ENCODE measurements around the gene SLC17A1. TPM values are rescaled to one million over a fixed set of nuclear protein-coding genes. Genes with fewer than 3 reads are reported as not detected.

The SLC17A1 gene
- total RNA-seq, 1 donor from 2014 or later, result not detected

DNA sequence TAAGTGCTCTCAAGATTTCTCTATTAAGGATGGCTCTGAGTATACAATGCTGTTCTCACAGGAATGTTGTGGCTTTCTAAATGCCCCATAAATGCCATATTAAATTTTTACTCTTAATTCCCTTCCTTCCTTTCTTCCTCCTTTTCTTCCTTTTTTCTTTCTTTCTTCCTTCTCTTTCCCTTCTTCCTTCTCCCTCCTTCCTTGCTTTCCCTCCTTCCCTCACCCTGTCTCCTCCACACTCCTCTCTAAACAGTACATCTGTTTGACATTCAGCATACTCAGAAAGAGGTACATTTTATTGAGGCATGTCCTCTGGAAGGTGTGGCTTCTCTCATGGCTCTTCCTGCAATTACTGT lies 433 bp upstream of the SLC17A1 start:
- intact Hi-C loops (cut with micrococcal nuclease), result no loop called here
- Histone ChIP-seq H3K4me1 (no peaks in the 10 kb centered on the region), H3K4me3 (no peak overlapping the region), H3K27me3 (ENCODE audit: low read depth) (peaks cover 24% of the 10 kb centered on the region), H3K27ac (replicated peaks) (no peak overlapping the region), H3K9me3 (replicated peaks) (no peaks in the 10 kb centered on the region), H3K36me3 (no peaks in the 10 kb centered on the region)
- no peak for DNase-seq
- no peak for TF ChIP-seq CTCF (IDR thresholded peaks at IDR 0.05; ENCODE audit: borderline replicate concordance)

DNA sequence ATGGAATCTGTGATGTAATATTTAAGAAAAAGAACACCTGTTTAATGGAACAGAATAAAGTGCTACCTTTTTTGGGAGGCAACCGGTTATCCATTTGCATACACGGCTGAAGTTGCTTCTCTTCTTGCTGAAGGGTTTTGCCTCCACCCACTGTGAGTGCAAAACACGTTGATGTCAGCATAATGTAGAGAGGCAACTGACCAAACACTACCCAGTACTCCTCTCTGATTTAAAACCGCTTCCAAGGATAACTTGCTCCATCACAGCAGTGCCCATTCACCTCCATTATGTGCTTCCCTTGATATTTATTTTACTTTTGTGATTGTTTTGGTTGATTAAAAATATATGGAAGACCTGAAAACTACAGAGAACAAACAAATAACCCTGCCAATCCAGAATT lies 1.4 kb downstream of the SLC17A1 start:
- Histone ChIP-seq H3K27me3 (ENCODE audit: low read depth) (peaks cover 24% of the 10 kb centered on the region), H3K9me3 (replicated peaks) (no peaks in the 10 kb centered on the region), H3K4me1 (no peaks in the 10 kb centered on the region), H3K4me3 (no peak overlapping the region), H3K27ac (replicated peaks) (no peak overlapping the region), H3K36me3 (no peaks in the 10 kb centered on the region)
- no peak for TF ChIP-seq CTCF (IDR thresholded peaks at IDR 0.05; ENCODE audit: borderline replicate concordance)
- intact Hi-C loops (cut with micrococcal nuclease), result no loop called here
- no peak for DNase-seq

DNA sequence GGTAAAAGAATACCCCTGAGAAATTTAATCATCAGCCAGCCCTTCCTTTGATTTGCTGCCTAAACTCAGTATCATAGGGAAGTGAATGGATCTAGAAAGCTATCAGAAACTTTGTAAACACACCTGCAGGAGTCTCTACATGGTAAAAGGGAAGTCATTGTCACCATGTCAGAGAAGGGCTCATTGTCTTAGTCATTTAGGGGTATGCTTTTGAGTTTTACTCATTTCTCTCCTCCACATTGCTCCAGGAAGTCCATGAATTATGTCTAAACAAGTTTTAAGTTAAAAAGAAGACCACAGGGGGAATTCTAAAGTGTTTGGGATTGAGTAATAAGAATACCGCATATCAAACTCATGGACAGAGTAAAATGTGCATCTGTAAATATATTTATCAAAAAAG lies 2.5 kb downstream of the SLC17A1 start:
- Histone ChIP-seq H3K27me3 (ENCODE audit: low read depth) (peaks cover 24% of the 10 kb centered on the region), H3K36me3 (no peaks in the 10 kb centered on the region), H3K27ac (replicated peaks) (no peak overlapping the region), H3K9me3 (replicated peaks) (no peaks in the 10 kb centered on the region), H3K4me1 (no peaks in the 10 kb centered on the region), H3K4me3 (no peak overlapping the region)
- DNase-seq, result no peak
- no peak for TF ChIP-seq CTCF (IDR thresholded peaks at IDR 0.05; ENCODE audit: borderline replicate concordance)
- intact Hi-C loops (cut with micrococcal nuclease), result no loop called here

GRCh38 chr6:25821341-25821740 lies 10.5 kb downstream of the SLC17A1 start:
- Histone ChIP-seq H3K4me1 (no peaks in the 10 kb centered on the region), H3K36me3 (no peaks in the 10 kb centered on the region), H3K4me3 (no peak overlapping the region), H3K9me3 (replicated peaks) (no peaks in the 10 kb centered on the region), H3K27ac (replicated peaks) (no peak overlapping the region), H3K27me3 (ENCODE audit: low read depth) (no peaks in the 10 kb centered on the region)
- no peak for DNase-seq
- intact Hi-C loops (cut with micrococcal nuclease), result no loop called here
- TF ChIP-seq CTCF (IDR thresholded peaks at IDR 0.05; ENCODE audit: borderline replicate concordance), result no peak

DNA sequence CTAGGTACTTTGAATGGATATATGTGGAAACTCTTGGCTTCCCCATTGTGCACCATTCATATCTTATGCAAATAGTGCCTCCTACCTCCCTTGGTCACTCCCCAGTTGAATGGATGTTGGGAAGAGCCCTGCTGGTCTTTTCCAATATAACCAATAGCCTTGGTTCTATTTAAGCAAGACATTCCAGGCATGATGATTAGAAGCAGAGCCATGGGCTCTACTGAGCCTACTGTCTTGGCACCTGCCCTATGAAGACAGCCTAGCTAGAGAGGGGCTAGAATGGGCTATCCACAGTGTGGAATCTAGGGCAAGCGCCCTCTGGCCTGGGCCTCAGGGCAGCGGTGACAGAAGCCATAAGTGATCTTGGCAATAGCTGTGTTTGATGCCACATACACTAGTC lies 15.6 kb downstream of the SLC17A1 start:
- no peak for DNase-seq
- Histone ChIP-seq H3K4me1 (no peaks in the 10 kb centered on the region), H3K27me3 (ENCODE audit: low read depth) (peaks cover 3% of the 10 kb centered on the region), H3K27ac (replicated peaks) (no peak overlapping the region), H3K9me3 (replicated peaks) (peaks cover 9% of the 10 kb centered on the region), H3K4me3 (no peak overlapping the region), H3K36me3 (no peaks in the 10 kb centered on the region)
- intact Hi-C loops (cut with micrococcal nuclease), result no loop called here
- TF ChIP-seq CTCF (IDR thresholded peaks at IDR 0.05; ENCODE audit: borderline replicate concordance), result no peak

- no peaks in the 10 kb centered on the region for H3K36me3 ChIP-seq
- no peak overlapping the region for H3K4me3 ChIP-seq
- TF ChIP-seq CTCF (IDR thresholded peaks at IDR 0.05; ENCODE audit: borderline replicate concordance), result no peak
- H3K27me3 ChIP-seq (ENCODE audit: low read depth), result peaks cover 3% of the 10 kb centered on the region
- peaks cover 9% of the 10 kb centered on the region for H3K9me3 ChIP-seq (replicated peaks)
- H3K4me1 ChIP-seq, result no peaks in the 10 kb centered on the region
- no peak overlapping the region for H3K27ac ChIP-seq (replicated peaks)
- DNase-seq, result no peak
- intact Hi-C loops (cut with micrococcal nuclease), result no loop called here
These were observed 16.7 kb downstream of the SLC17A1 start for GRCh38 chr6:25815194-25815593.
